ENCODE measurements around the gene THNSL1. TPM values are rescaled to one million over a fixed set of nuclear protein-coding genes. Genes with fewer than 3 reads are reported as not detected.
"Not testable (repeated sequence)": the region's sequence is repeated elsewhere in the genome, so short reads cannot be mapped to it uniquely, and the experiment has no call there.

The THNSL1 gene
- total RNA-seq: 2.7 TPM
- long read RNA-seq, transcript THNSL1-201 (3 exons, 3,691 nt): major isoform, 7 of 15 reads
- long read RNA-seq, transcript THNSL1-202 (3 exons, 3,788 nt): minor isoform, 6 of 15 reads
- long read RNA-seq, partial matches to known transcripts: 0 of 15 reads
- long read RNA-seq, other reads (novel, unspliced or antisense): 2 of 15 reads

- Histone ChIP-seq H3K4me1 (peaks cover 5% of the 10 kb centered on the region), H3K9me3 (no peaks in the 10 kb centered on the region), H3K36me3 (no peaks in the 10 kb centered on the region), H3K27ac (peak within 1 kb of the TSS; percentile 89), H3K27me3 (ENCODE audit: low read depth) (no peaks in the 10 kb centered on the region), H3K4me3 (peak within 1 kb of the TSS; percentile 75)
- intact Hi-C loops (cut with DNase I): no loop called here
- peak; percentile 99 for DNase-seq
- TF ChIP-seq CTCF (IDR thresholded peaks at IDR 0.05): no peak
- ATAC-seq: peak; percentile 99 to 100
Measured at GRCh38 chr10:25016376-25017153, at the start of gene THNSL1. Gene THNSL1 (plus strand): TSS chr10:25016612. CDS start chr10:25023224, 6,612 bp downstream.

GRCh38 chr10:24966962-24967481 lies 49.4 kb upstream of the THNSL1 start:
- Histone ChIP-seq H3K36me3 (no peaks in the 10 kb centered on the region), H3K4me1 (no peaks in the 10 kb centered on the region), H3K9me3 (no peaks in the 10 kb centered on the region), H3K27me3 (ENCODE audit: low read depth) (no peaks in the 10 kb centered on the region), H3K27ac (no peak overlapping the region), H3K4me3 (no peak overlapping the region)
- no peak for ATAC-seq
- intact Hi-C loops (cut with DNase I): no loop called here
- TF ChIP-seq CTCF (IDR thresholded peaks at IDR 0.05): no peak
- no peak for DNase-seq

GRCh38 chr10:24968349-24968748 lies 48.1 kb upstream of the THNSL1 start:
- TF ChIP-seq CTCF (IDR thresholded peaks at IDR 0.05): no peak
- DNase-seq: no peak
- no peaks in the 10 kb centered on the region for H3K27me3 ChIP-seq (ENCODE audit: low read depth)
- ATAC-seq: no peak
- intact Hi-C loops (cut with DNase I): no loop called here
- H3K27ac ChIP-seq: no peak overlapping the region
- no peaks in the 10 kb centered on the region for H3K36me3 ChIP-seq
- H3K4me1 ChIP-seq: no peaks in the 10 kb centered on the region
- no peaks in the 10 kb centered on the region for H3K9me3 ChIP-seq
- H3K4me3 ChIP-seq: no peak overlapping the region

GRCh38 chr10:24968951-24969350 lies 47.5 kb upstream of the THNSL1 start:
- DNase-seq; H3K9me3 ChIP-seq; H3K4me1 ChIP-seq; H3K36me3 ChIP-seq; H3K27ac ChIP-seq; H3K27me3 ChIP-seq (ENCODE audit: low read depth); H3K4me3 ChIP-seq; ATAC-seq; intact Hi-C loops (cut with DNase I): not testable (repeated sequence)

- H3K9me3 ChIP-seq: no peaks in the 10 kb centered on the region
- no peaks in the 10 kb centered on the region for H3K4me1 ChIP-seq
- no peak overlapping the region for H3K4me3 ChIP-seq
- intact Hi-C loops (cut with DNase I): no loop called here
- no peak for DNase-seq
- H3K36me3 ChIP-seq: no peaks in the 10 kb centered on the region
- H3K27ac ChIP-seq: no peak overlapping the region
- no peak for ATAC-seq
- H3K27me3 ChIP-seq (ENCODE audit: low read depth): no peaks in the 10 kb centered on the region
- TF ChIP-seq CTCF (IDR thresholded peaks at IDR 0.05): no peak
Measured at GRCh38 chr10:24969841-24970281, 46.6 kb upstream of the THNSL1 start.

GRCh38 chr10:24971374-24971773 lies 45.0 kb upstream of the THNSL1 start:
- no peaks in the 10 kb centered on the region for H3K9me3 ChIP-seq
- H3K27me3 ChIP-seq (ENCODE audit: low read depth): no peaks in the 10 kb centered on the region
- ATAC-seq: peak in 1 of 2 donors; percentile 46
- intact Hi-C loops (cut with DNase I): no loop called here
- no peaks in the 10 kb centered on the region for H3K4me1 ChIP-seq
- H3K27ac ChIP-seq: no peak overlapping the region
- no peaks in the 10 kb centered on the region for H3K36me3 ChIP-seq
- no peak for TF ChIP-seq CTCF (IDR thresholded peaks at IDR 0.05)
- H3K4me3 ChIP-seq: no peak overlapping the region
- DNase-seq: no peak

All from lower lobe of right lung (tissue), 2 donors.